Esophagus mucosa (tissue), 1 donor: ENCODE results near the gene CCDC85B. TPM values are rescaled to one million over a fixed set of nuclear protein-coding genes. Genes with fewer than 3 reads are reported as not detected.

Experiments used
- ATAC-seq: fragments of 200-7000 bp; cut with Tn5 transposase; one replicate; pipeline ENCODE4 v1.9.1; 2020
- total RNA-seq: library from RNA; stranded (reverse); gene quantifications from one replicate; pipeline ENCODE4 v1.2.4, GENCODE V29; 2023
- donor health status: DM: yes; HTN: yes; CAD: no.

Gene CCDC85B
- total RNA-seq, 1 donor from 2014 or later = 15.3 TPM

DNA sequence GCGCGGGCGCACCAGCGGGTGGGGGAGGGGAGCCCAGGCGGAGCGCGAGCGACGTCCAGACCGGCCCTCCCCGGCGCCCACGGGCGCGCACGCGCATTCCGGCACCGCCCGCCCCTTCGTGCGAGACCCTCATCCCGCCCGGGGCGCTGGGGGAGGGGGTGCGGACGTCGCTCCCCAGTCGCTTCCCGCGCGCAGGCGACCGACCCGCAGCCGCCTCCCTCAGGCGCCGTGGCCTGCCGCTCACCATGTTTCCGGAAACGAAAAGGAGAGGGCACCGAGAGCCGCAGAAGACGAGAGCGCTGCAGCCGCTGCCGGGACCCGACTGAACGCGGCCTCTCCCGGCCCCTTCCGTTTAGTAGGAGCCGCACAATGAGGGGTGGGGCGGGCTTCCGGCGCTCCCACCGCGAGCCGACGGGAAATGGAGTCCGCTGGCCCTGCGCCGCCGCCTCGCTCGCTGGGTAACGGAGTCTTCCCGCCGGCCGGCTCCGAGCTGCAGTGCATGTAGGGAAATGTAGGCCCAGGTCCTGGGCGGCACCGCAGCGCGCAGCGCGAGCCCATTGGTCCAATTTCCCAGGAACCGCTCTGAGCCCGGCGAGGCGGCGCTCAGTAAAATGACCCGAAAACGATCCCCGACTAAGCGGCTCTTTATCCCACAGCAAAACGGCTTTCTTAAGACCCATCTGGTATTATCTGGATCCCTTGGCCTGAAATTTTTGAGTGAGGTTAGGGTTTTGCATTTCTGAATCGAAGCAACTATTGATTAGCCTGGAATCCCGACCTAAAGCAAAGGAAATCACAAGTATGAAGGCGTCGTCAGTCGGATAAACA is 32.4 kb upstream of the CCDC85B start, which contains the start of gene CFL1:
Gene CFL1, minus strand, starts transcription at position 328 of the 828 bp plus-strand sequence. Its CDS starts 81 bp downstream, at position 247.
- peak; percentile 76 for ATAC-seq

GRCh38 chr11:65858681-65859087 is 31.8 kb upstream of the CCDC85B start:
- no peak for ATAC-seq

GRCh38 chr11:65859095-65859811 is 31.2 kb upstream of the CCDC85B start:
- ATAC-seq = peak; percentile 67

DNA sequence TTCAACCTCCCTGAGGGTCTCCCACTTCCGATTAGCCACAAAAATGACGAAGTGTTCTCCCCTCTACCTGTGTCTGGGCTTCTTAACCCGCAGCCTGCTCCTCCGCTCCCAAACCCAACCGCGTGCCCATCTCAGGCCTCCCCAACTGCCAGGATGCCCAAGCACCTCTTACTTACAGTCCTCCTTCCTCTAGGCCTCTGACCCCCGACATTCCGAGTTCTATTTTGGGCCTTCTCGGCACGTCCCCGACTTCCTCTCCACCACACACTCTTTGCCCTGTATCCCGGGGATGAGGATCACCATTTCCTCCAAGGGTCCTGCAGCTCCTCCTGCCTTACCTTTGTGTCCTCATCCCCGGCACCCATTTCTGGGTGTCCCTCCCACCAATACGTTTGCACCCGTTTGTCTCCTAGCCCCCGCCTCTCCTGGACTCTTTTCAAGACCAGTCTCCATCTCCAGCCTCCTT is 30.6 kb upstream of the CCDC85B start:
- ATAC-seq = no peak

DNA sequence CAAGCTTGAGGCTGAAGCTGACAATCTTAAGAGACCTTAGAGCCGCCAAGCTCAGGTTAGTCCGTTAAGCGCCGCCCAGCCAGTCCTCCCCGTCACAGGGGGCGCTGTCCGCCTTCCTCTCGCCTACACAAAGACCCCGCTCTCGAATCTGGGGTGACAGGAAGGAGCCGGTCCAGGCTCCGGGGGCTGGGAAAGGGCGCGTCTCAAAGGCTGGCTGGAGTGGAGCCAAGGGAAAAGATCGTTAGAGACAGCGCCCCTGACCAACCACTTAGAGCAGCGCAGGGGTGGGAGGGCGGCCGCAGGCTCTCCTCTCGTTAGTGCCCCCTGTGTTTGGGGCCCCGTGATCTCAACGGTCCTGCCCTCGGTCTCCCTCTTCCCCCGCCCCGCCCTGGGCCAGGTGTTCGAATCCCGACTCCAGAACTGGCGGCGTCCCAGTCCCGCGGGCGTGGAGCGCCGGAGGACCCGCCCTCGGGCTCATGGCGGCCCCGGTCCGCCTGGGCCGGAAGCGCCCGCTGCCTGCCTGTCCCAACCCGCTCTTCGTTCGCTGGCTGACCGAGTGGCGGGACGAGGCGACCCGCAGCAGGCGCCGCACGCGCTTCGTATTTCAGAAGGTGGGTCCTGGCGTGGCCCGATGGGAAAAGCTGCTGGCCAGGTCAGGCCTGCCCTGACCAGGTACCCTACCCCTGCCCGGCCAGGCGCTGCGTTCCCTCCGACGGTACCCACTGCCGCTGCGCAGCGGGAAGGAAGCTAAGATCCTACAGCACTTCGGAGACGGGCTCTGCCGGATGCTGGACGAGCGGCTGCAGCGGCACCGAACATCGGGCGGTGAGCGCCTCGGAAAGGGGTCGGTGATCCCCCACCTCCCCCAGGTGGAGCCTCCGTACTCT is 30.0 kb upstream of the CCDC85B start, which contains the start of gene MUS81:
Gene MUS81, plus strand, starts transcription at position 156 of the 887 bp plus-strand sequence. Its CDS starts 321 bp downstream, at position 477.
- ATAC-seq = peak; percentile 62

- ATAC-seq = no peak
These were observed 29.3 kb upstream of the CCDC85B start for GRCh38 chr11:65861165-65861505.

DNA sequence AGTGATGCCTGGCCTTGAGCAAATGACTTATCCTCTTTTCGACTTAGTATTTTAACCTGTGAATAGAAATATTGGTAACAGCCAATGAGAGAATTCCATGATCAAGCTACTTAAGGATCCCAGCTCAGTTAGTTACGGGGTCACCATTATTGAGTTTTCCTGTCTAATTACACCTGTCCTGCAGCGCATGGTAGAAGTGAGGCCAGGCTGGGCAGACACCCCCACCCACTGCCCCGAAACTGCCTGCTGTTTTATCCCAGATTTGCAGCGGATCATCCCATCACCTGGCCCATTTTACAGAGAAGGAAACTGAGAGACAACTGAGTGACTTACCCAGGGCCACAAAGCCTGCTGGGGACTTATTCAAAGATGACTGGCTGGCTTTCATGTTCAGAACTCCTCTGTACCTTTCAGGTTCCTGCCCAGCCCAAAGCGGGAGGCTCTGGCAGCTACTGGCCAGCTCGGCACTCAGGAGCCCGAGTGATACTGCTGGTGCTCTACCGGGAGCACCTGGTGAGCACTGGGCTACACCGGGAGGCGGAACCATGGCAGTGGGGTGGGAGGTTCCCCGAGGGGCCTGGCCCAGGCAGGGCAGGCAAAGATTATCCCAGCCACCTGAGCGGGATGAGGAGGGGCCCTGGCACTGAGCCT is 28.8 kb upstream of the CCDC85B start:
- no peak for ATAC-seq

- no peak for ATAC-seq
These were observed 28.2 kb upstream of the CCDC85B start for GRCh38 chr11:65862191-65862735.

DNA sequence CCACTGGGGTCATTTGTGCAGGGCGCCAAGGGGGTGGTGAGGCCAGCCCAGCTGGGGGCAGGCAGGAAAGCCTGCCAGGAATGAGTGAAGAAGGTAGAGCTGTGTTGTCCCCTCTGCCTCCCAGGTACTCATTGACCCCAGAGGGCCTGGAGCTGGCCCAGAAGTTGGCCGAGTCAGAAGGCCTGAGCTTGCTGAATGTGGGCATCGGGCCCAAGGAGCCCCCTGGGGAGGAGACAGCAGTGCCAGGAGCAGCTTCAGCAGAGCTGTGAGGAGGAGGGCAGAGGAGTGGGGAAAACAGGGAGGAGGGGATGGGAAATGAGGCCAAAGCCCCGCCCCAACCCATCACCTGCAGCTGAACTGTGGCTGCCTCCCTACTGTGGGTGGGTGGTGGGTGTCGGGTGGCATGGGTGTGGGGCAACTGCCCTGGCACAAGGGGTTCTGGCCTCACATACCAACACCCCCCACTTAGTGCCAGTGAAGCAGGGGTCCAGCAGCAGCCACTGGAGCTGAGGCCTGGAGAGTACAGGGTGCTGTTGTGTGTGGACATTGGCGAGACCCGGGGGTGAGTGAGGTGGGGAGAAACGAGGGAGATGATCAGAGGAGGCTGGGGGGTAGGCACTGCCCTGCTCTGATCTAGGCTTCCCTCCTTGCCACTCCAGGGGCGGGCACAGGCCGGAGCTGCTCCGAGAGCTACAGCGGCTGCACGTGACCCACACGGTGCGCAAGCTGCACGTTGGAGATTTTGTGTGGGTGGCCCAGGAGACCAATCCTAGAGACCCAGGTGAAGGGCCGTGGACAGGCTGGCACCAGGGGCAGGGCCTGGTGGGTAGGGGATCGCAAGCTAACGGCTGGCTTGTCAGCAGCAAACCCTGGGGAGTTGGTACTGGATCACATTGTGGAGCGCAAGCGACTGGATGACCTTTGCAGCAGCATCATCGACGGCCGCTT is 27.3 kb upstream of the CCDC85B start:
- no peak for ATAC-seq

GRCh38 chr11:65863889-65864705 is 26.4 kb upstream of the CCDC85B start:
- ATAC-seq = no peak

DNA sequence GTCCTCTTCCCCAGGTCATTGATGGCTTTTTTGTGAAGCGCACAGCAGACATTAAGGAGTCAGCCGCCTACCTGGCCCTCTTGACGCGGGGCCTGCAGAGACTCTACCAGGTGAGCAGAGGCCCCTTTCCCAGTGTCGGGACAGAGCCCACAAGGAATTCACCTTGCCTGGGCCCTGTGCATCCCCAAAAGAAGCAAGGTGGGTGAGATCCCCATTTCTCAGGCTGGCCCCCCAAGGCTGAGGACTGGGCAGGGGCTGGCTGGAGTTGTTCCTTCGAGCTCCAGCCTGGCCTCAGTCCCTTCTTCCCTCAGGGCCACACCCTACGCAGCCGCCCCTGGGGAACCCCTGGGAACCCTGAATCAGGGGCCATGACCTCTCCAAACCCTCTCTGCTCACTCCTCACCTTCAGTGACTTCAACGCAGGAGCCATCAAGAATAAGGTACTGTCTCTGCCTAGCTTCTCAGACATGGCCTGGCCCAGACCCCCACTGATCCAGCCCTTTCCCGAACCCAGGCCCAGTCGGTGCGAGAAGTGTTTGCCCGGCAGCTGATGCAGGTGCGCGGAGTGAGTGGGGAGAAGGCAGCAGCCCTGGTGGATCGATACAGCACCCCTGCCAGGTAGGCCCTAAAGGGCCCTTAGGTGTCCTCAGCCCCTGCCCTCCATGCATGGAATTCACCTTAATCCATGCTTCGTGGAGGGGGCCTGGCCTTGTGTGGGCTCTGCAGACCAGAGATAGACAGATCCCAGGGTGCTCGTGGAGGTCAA is 25.6 kb upstream of the CCDC85B start:
- no peak for ATAC-seq

DNA sequence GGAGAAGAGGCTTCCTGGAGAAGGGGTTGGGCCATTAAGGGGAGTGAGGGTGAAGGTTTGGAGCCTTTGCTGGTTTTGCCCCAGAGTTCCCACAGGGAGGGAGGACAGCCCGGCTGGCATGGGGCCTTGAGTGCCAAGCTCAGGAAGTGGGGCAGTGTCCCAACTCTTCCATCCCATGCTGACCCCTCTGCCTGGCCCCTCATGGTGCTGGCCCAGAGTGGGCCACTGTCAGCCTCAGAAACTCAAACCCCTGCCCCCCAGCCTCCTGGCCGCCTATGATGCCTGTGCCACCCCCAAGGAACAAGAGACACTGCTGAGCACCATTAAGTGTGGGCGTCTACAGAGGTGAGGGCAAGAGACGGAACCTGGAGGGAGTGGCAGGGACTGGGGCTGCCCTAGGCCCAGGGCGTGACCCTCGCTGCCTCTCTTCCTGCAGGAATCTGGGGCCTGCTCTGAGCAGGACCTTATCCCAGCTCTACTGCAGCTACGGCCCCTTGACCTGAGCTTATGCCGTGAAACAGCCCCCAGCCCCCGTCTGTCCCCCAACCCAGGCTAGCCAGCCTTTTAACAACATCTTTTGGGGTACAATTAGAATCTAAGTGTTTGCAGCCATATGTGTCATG is 24.8 kb upstream of the CCDC85B start:
- ATAC-seq = no peak

- no peak for ATAC-seq
These were observed 23.8 kb upstream of the CCDC85B start for GRCh38 chr11:65866509-65867283.

- ATAC-seq = no peak
These were observed 23.0 kb upstream of the CCDC85B start for GRCh38 chr11:65867284-65868071.

DNA sequence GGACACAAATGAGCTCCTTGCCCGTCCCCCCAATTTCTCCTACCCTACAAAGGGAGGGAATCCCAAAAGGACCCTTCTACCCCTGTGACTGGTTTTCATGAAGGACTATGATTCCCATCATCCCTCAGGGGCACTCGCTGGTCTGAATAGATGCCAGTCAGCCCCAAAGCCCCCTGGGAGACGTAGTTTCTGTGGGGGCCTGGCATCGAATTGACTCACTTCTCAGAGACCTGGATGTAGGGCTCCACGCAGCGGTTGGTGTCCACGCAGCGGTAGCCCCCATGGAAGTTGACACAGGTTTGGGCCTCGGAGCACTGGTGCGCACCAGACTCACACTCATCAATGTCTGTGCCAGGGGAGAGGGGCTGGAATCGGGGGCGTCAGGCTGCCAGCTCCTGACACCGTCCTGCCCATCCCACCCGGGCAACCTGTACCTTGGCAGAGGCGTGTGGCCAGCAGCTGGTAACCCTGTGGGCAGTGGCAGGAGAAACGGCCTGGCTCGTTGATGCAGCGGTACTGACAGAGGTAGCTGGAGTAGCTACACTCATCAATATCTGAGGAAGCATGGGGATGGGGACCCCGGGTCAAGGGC is 22.3 kb upstream of the CCDC85B start:
- no peak for ATAC-seq

GRCh38 chr11:65868907-65869306 is 21.6 kb upstream of the CCDC85B start:
- no peak for ATAC-seq
